ENCODE data around the gene ZDHHC15. TPM values are rescaled to one million over a fixed set of nuclear protein-coding genes. Genes with fewer than 3 reads are reported as not detected.
"Not testable (repeated sequence)": the region's sequence is repeated elsewhere in the genome, so short reads cannot be mapped to it uniquely, and the experiment has no call there.

Gene ZDHHC15
- total RNA-seq, 1 experiment from 2014 or later: 0.05 TPM

GRCh38 chrX:75483933-75484332 is 38.9 kb downstream of the ZDHHC15 start:
- BruUV-seq (replicated peaks): no TSS peak
- no peaks in the 10 kb centered on the region for H3K27me3 ChIP-seq (ENCODE audit: control insufficient read depth, insufficient read depth, low read length)
- H3K27ac ChIP-seq (ENCODE audit: low read length): no peak overlapping the region
- ChIA-PET POLR2A (no interaction called here), CTCF (no interaction called here)
- in situ Hi-C loops (cut with HindIII; ENCODE audit: low pct_unique_long_range_greater_than_20kb, low sequenced_read_pairs) (no loop called here), intact Hi-C loops (cut with micrococcal nuclease; ENCODE audit: unreplicated experiment) (no loop called here)
- H3K4me3 ChIP-seq (ENCODE audit: low read depth in 2 of 2, low read length in 2 of 2): no peak overlapping the region
- TF ChIP-seq POLR2AphosphoS5 (IDR thresholded peaks at IDR 0.05; ENCODE audit: low read depth, low read length): no peak
- TF ChIP-seq SIN3A (IDR thresholded peaks at IDR 0.05; ENCODE audit: borderline replicate concordance, insufficient read depth, low read depth, low read length): no peak
- no peak for TF ChIP-seq CTCF (IDR thresholded peaks at IDR 0.05)
- no peak for TF ChIP-seq REST (IDR thresholded peaks at IDR 0.05; ENCODE audit: insufficient read depth in 1 of 2, low read depth in 2 of 2, low read length in 1 of 2)
- TF ChIP-seq TCF7L2 (IDR thresholded peaks at IDR 0.05; ENCODE audit: low read depth, low read length): no peak
- H3K36me3 ChIP-seq (ENCODE audit: control insufficient read depth, insufficient read depth, low read length): no peaks in the 10 kb centered on the region
- ATAC-seq (no peak), DNase-seq (ENCODE audit: low read depth, low spot score) (no peak)
- H3K9me3 ChIP-seq (ENCODE audit: control insufficient read depth, insufficient read depth, low read depth, low read length): no peaks in the 10 kb centered on the region
- no peaks in the 10 kb centered on the region for H3K4me1 ChIP-seq (ENCODE audit: control insufficient read depth, insufficient read depth, low read length)

GRCh38 chrX:75461780-75462179 is 61.1 kb downstream of the ZDHHC15 start:
- H3K27me3 ChIP-seq (ENCODE audit: control insufficient read depth, insufficient read depth, low read length); ATAC-seq; H3K4me1 ChIP-seq (ENCODE audit: control insufficient read depth, insufficient read depth, low read length); DNase-seq (ENCODE audit: low read depth, low spot score); H3K36me3 ChIP-seq (ENCODE audit: control insufficient read depth, insufficient read depth, low read length); H3K9me3 ChIP-seq (ENCODE audit: control insufficient read depth, insufficient read depth, low read depth, low read length); CTCF ChIA-PET; H3K4me3 ChIP-seq (ENCODE audit: low read depth in 2 of 2, low read length in 2 of 2); BruUV-seq (replicated peaks); POLR2A ChIA-PET; H3K27ac ChIP-seq (ENCODE audit: low read length); in situ Hi-C loops (cut with HindIII; ENCODE audit: low pct_unique_long_range_greater_than_20kb, low sequenced_read_pairs); intact Hi-C loops (cut with micrococcal nuclease; ENCODE audit: unreplicated experiment): not testable (repeated sequence)

- no peak for ATAC-seq
- H3K27me3 ChIP-seq (ENCODE audit: control insufficient read depth, insufficient read depth, low read length): no peaks in the 10 kb centered on the region
- BruUV-seq (replicated peaks): no TSS peak
- H3K9me3 ChIP-seq (ENCODE audit: control insufficient read depth, insufficient read depth, low read depth, low read length): no peaks in the 10 kb centered on the region
- no peak overlapping the region for H3K27ac ChIP-seq (ENCODE audit: low read length)
- intact Hi-C loops (cut with micrococcal nuclease; ENCODE audit: unreplicated experiment) (no loop called here), in situ Hi-C loops (cut with HindIII; ENCODE audit: low pct_unique_long_range_greater_than_20kb, low sequenced_read_pairs) (no loop called here)
- H3K4me3 ChIP-seq (ENCODE audit: low read depth in 2 of 2, low read length in 2 of 2): no peak overlapping the region
- TF ChIP-seq CTCF (IDR thresholded peaks at IDR 0.05): no peak
- TF ChIP-seq SIN3A (IDR thresholded peaks at IDR 0.05; ENCODE audit: borderline replicate concordance, insufficient read depth, low read depth, low read length): no peak
- TF ChIP-seq REST (IDR thresholded peaks at IDR 0.05; ENCODE audit: insufficient read depth in 1 of 2, low read depth in 2 of 2, low read length in 1 of 2): no peak
- no peak for TF ChIP-seq TCF7L2 (IDR thresholded peaks at IDR 0.05; ENCODE audit: low read depth, low read length)
- TF ChIP-seq POLR2AphosphoS5 (IDR thresholded peaks at IDR 0.05; ENCODE audit: low read depth, low read length): no peak
- H3K4me1 ChIP-seq (ENCODE audit: control insufficient read depth, insufficient read depth, low read length): no peaks in the 10 kb centered on the region
- no peak for DNase-seq (ENCODE audit: low read depth, low spot score)
- H3K36me3 ChIP-seq (ENCODE audit: control insufficient read depth, insufficient read depth, low read length): no peaks in the 10 kb centered on the region
- ChIA-PET CTCF (no interaction called here), POLR2A (no interaction called here)
These were observed 101.1 kb downstream of the ZDHHC15 start for GRCh38 chrX:75421688-75422230.

GRCh38 chrX:75407153-75407552 is 115.7 kb downstream of the ZDHHC15 start:
- H3K4me3 ChIP-seq (ENCODE audit: low read depth in 2 of 2, low read length in 2 of 2); CTCF ChIA-PET; in situ Hi-C loops (cut with HindIII; ENCODE audit: low pct_unique_long_range_greater_than_20kb, low sequenced_read_pairs); H3K27me3 ChIP-seq (ENCODE audit: control insufficient read depth, insufficient read depth, low read length); intact Hi-C loops (cut with micrococcal nuclease; ENCODE audit: unreplicated experiment); H3K9me3 ChIP-seq (ENCODE audit: control insufficient read depth, insufficient read depth, low read depth, low read length); H3K4me1 ChIP-seq (ENCODE audit: control insufficient read depth, insufficient read depth, low read length); ATAC-seq; H3K27ac ChIP-seq (ENCODE audit: low read length); POLR2A ChIA-PET; BruUV-seq (replicated peaks); DNase-seq (ENCODE audit: low read depth, low spot score); H3K36me3 ChIP-seq (ENCODE audit: control insufficient read depth, insufficient read depth, low read length): not testable (repeated sequence)
